NT2/D1 (cell line): Measurements from ENCODE around the gene DOCK1.

ENCODE experiments used
- SUZ12 ChIP-seq: IDR thresholded peaks from 2 replicates; pipeline ENCODE4 v1.6.1; 2011; ENCODE audit not compliant: insufficient read length, insufficient read depth; ENCODE audit errors: extremely low read depth
- YY1 ChIP-seq: IDR thresholded peaks from 2 replicates; pipeline ENCODE4 v1.6.1; 2011; ENCODE audit not compliant: insufficient read length, insufficient read depth
- ZNF274 ChIP-seq: IDR thresholded peaks from 2 replicates; pipeline ENCODE4 v1.6.1; 2011; ENCODE audit warnings: mild to moderate bottlenecking, low read depth, low read length

DNA sequence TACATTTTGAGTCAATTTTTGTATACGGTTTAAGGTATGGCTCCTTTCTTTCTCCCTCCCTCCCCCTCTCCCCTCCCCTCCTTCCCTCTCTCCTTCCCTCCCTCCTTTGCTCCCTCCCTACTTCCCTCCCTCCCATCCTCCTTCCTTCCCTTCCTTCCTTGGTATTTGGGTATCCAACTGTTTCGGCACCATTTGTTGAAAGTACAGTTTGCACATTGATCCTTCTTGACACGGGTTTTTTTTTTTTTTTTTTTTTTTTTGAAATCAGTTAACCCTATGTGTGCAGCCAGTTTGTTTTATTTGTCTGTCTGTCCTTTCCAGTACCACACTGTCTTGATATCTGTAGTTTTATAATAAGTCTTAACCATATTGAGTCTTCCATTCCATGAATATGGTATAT is 331.0 kb downstream of the DOCK1 start:
- TF ChIP-seq ZNF274: no peak
- TF ChIP-seq YY1: no peak
- TF ChIP-seq SUZ12: no peak
